ENCODE measurements around the gene PRTG.
"Not testable (repeated sequence)": the region's sequence is repeated elsewhere in the genome, so short reads cannot be mapped to it uniquely, and the experiment has no call there.

PRTG gene

GRCh38 chr15:55696221-55696620 lies 46.7 kb downstream of the PRTG start:
- no peak for DNase-seq (ENCODE audit: low spot score)

DNA sequence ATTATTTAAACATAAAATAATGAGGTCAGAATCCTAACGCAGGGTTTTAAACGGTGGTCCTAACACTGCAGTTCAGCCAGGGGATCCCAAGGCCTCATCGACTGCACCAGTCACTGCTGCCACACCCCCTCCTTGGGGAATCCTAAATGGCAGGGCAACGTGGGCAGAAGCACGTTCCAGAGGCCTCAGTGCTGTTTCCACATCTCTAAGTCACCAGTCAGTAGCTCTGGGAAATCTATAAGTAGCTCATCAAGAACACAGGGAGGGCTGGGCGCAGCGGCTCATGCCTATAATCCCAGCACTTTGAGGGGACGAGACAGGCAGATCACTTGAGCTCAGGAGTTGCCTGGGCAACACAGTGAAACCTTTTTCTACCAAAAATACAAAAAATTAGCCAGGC lies 47.5 kb downstream of the PRTG start:
- no peak for DNase-seq (ENCODE audit: low spot score)

- DNase-seq (ENCODE audit: low spot score), result no peak
Observed at GRCh38 chr15:55694652-55695150, 48.3 kb downstream of the PRTG start.

GRCh38 chr15:55693116-55693515 lies 49.8 kb downstream of the PRTG start:
- not testable (repeated sequence) for DNase-seq (ENCODE audit: low spot score)

GRCh38 chr15:55687792-55688191 lies 55.2 kb downstream of the PRTG start:
- DNase-seq (ENCODE audit: low spot score), result no peak

DNA sequence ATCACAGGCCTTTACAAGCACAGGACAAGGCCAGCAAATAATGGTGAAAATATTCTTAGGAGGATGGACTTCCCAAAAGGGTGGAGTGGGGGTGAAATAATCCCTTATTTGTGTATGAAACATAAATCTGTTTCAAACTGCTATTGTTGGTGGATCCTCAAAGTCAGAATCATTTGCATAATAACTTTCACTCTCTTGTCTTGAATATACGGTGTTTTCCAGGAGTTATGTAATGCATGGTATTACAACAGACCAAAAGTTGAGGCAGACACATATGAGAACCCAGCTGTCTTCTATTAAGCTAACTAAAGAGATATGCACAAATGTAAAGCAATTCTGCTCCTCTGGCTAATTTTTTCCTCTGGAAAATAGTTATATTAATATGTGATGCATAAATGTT lies 57.7 kb downstream of the PRTG start:
- DNase-seq (ENCODE audit: low spot score), result no peak

GRCh38 chr15:55683376-55683775 lies 59.6 kb downstream of the PRTG start:
- no peak for DNase-seq (ENCODE audit: low spot score)

DNA sequence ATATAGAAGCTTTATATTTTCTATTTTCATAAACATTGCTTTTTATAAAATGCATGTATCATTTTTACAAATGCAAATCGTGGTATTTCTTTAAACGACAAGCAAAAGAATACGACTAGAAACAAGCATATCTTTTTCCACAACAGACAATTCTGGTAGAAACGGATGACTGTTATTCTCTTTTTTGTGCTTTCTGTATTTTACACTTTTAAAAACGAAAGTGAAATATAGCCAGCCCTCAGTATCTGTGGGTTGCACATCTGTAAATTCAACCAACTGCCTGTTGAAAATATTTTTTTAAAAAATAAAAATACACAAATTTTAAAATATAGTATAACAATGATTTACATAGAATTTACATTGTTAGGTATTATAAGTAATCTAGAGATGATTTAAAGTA lies 61.3 kb downstream of the PRTG start:
- DNase-seq (ENCODE audit: low spot score), result no peak

DNA sequence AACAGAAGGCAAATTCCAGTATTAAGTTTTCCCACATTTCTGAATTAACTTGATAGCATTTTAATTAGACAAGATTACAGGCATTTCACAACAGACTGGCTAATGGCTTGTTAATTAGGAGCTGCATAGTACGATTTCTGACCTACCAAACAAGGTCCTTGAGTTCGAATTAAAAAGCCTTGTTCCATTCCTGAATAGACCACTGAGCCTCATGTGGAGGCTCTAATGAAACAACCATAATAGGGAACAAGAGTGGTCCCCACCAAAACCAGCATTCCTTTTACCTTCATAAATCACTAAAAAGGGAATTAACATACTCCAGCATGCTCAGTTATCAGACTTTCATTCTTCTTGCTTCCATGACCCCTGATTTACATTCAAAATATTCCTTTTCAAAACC lies 66.4 kb downstream of the PRTG start:
- DNase-seq (ENCODE audit: low spot score), result no peak

DNA sequence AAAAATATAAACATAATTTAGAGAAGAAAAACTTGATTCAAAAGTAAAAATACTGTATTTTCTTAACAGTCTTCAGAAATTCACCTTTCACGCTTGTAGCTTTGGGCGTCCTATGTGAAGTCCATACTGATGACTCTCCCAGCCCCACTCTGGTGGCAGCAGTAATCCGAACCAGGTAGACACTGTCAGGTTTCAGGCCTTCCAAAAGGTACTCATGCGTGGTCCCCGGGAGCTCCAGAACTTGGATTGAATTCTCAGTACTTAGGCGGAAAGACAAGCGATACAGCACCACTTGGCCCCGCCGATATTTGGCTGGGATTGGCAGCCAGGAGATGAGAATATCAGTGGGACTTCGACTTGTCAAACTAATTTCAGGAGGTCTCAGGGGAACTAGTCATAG lies 69.7 kb downstream of the PRTG start:
- no peak for DNase-seq (ENCODE audit: low spot score)

- no peak for DNase-seq (ENCODE audit: low spot score)
Observed at GRCh38 chr15:55669270-55669669, 73.7 kb downstream of the PRTG start.

DNA sequence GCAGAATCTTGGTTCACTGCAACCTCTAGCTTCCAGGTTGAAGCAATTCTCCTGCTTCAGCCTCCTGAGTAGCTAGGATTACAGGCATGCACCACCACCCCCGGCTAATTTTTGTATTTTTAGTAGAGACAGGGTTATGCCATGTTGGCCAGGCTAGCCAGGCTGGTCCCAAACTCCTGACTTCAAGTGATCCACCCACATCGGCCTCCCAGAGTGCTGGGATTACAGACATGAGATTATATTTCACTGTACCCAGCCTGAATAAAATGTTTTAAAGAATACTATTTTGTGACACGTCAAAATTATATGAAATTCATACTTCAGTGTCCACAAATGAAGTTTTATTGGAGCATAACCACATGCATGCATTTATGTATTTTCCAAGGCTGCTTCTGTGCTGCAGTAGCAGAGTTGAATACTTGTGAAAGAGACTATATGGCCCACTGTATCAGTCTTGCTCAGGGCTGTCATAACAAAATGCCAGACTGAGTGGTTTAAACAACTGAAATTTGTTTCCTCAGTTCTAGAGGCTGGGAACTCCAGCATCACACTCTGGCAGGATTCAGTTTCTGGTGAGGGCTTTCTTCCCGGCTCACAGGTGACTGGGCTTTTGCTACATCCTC lies 77.2 kb downstream of the PRTG start:
- DNase-seq (ENCODE audit: low spot score), result no peak

DNA sequence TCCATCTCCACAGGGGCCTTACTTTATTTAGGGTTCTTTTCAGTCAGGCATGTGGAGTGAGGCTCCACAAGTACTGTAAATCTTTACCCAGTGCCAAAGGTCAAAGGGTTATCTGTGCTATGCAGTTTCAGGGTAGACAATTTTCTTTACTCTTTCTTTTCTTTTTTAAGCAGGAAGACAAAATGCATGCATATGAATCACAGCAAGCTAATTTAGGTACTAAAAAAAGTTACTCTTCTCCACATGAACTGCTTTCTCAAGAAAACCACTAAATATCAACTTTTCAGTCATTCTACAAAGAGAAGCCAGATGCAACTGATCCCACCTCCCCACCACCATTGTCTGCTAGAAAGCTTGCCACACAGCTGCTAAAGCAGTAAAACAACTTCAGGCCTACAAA lies 81.5 kb downstream of the PRTG start:
- no peak for DNase-seq (ENCODE audit: low spot score)

GRCh38 chr15:55660153-55660552 lies 82.8 kb downstream of the PRTG start:
- no peak for DNase-seq (ENCODE audit: low spot score)

GRCh38 chr15:55659481-55659880 lies 83.5 kb downstream of the PRTG start:
- DNase-seq (ENCODE audit: low spot score), result no peak

DNA sequence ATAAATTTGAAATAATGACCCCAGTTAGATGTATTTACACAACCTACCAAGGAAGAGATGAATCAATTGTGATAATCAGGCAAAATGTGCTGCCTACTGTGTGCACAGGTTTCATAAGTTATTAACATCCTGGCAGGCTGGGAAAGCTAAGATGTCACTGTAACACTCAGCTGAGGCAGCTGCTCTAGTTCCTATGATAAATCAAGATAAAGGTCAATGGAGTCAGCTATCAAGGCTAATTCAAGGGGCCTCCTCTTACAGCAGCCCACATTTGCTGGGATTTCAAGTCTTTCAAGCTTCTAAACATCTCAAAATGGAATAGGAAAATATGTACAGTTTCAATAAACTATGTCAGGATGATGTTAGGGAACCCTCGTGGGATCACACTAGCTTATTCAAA lies 84.1 kb downstream of the PRTG start:
- DNase-seq (ENCODE audit: low spot score), result no peak

DNA sequence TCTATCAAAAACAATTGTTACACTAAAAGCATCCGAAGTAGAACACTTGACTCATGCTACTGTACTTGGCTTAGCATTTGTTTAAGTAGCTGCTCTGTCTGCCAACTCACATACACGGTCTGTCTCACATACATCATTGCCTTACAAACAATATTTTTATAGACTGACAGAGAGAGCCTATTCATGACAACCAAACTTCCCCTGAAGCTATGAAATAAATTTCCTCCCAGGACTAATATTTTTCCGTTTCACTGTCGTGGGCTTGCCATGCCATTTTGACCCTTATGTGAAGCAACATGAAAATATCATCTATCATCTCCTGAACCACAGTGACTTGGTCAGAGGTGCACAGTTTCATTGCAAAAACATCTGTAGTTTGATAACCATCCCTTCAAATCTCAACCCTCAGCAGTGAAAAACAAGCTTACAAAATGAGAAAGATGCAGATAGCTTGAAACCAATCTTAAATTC lies 88.4 kb downstream of the PRTG start:
- DNase-seq (ENCODE audit: low spot score), result no peak

DNA sequence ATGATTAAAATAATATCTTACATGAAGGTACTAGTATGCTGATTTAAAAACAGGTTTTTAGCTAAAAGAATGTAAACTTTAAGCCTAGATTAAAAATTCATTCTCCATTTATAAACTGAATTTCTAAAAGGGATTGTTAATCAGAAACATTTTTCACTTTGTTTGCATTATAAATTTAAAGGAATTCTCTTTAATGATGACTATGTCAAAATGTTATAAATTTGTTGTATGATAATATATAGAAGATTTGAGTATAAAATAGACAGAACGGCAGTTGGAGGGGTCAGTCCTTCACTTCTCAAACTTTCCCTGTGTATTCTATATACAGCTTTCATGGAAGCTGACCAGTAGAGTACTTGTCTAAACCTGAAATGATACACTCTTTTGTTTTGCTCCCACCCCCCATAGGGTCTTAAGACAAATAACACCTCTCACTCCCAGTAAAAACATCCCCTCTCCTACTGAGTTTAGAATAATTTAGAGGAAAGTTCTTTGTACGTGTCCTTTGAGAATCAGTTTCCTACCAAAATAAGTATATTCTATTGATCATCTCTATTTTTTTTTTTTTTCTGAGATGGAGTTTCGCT lies 90.0 kb downstream of the PRTG start:
- no peak for DNase-seq (ENCODE audit: low spot score)

DNA sequence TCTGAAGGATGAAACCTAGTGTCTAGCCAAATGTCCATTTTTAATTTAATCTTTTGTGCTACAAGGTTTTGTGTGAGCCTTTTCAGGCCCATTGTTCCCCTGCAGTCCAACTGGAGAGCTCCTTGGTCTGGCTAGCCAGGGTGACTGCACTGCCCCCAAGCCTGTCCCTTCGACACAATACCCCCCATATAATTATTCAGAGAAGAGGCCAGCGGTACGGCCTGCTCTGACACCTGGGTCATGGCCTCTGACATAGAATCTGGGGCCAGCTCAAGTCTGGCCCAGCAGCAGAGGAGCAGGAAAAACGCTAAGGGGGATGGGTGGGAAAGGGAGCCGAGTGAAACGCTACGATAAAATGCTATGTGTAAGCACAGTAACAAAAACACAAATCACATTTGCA lies 90.6 kb downstream of the PRTG start:
- DNase-seq (ENCODE audit: low spot score), result no peak

DNA sequence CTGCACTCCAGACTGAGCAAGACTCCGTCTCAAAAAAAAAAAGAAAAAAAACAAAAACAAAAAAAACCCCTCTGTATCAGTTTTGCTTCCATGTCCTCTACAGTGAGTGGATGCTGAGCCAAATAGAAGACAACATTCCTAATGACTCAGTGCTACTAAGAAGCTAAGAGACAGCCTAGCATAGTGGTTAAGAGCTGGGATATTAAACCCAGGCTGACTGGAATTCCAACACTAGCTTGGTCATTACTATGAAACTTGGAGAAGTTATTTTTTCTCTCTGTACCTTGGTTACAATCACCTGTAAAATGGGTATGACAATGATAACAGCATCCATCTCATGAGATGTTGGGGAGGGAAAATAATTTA lies 93.9 kb downstream of the PRTG start:
- DNase-seq (ENCODE audit: low spot score), result no peak

GRCh38 chr15:55638764-55639163 lies 104.2 kb downstream of the PRTG start:
- DNase-seq (ENCODE audit: low spot score), result no peak

DNA sequence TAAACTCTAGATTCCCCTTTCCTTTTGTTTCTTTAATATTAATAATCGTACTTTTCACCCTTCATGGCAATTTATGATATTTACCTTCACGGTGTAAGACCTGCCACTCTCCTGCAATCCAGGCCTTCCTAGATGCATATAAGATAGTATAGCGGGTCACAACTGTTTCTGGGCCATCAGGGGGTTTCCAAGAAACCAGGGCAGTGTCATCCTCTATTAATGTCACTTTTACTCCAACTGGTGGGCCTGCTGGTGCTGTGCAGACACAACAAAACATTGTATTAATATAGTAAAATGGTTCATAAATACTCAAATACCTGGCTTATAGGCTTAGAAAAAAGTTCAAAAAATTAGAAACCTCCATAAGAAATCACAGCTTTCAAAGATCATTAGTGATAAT lies 105.9 kb downstream of the PRTG start:
- DNase-seq (ENCODE audit: low spot score), result no peak

- DNase-seq (ENCODE audit: low spot score), result no peak
Observed at GRCh38 chr15:55633731-55634130, 109.2 kb downstream of the PRTG start.

GRCh38 chr15:55632434-55632833 lies 110.5 kb downstream of the PRTG start:
- no peak for DNase-seq (ENCODE audit: low spot score)

Data from SW480 (cell line).